Measurements from ENCODE around the gene LTBR. TPM values are rescaled to one million over a fixed set of nuclear protein-coding genes. Genes with fewer than 3 reads are reported as not detected.

The LTBR gene
- total and polyA plus RNA-seq, 2 experiments from 2014 or later: 42.4 to 79.8 TPM

DNA sequence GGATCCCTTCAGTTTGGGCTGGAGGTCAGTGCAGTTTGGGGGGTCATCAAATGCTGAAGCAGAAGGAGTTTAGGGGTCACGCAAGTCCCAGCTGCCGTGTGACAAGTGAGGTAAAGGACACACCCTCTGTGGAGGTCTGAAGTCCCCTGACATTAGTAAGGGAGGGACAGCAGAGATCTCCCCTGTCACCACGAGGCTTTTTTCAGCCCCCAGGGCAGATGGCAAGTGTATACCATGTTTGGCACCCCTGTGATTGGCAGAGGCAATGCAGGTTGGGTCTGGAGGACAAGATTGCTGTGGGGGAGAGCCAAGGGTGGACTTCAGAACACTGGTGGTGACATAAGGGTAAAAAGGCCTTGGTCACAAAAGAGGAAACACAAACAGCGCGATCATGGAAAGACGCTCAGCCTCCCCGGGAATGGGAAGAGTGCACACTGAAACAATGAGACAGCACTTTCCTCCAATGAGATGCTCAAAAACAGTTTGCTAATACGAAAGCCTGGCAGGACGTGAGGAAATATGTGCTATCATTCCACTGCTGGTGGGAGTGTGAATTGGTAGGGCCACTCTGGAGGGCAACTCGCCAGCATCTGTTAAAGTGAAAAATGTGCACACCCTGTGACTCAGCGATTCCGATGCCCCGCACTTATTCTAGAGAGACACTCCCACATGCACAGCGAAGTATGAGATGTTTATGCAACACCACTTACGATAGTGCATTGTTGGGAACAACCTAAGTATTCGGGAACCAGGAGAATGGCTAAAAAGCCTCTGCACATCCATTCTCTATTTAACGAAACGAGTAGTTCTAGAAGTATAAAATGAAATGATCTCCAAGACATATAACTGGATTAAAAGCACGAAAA is 46.4 kb downstream of the LTBR start:
- peak; percentile 77 for DNase-seq (ENCODE audit: low spot score)
- no peaks in the 10 kb centered on the region for H3K27me3 ChIP-seq
- 74% methylated on average over 19 of the region's 19 CpGs for WGBS (ENCODE audit: low lambda C conversion rate, missing lambda C conversion rate)
- no peak overlapping the region for H3K4me3 ChIP-seq
- H3K27ac ChIP-seq: peak overlapping the region; percentile 69
- no peaks in the 10 kb centered on the region for H4K20me1 ChIP-seq (ENCODE audit: insufficient read depth, poor library complexity, severe bottlenecking)
- no peak overlapping the region for H2AFZ ChIP-seq
- no peaks in the 10 kb centered on the region for H3K79me2 ChIP-seq
- no peak for TF ChIP-seq EZH2phosphoT487 (IDR thresholded peaks at IDR 0.05; ENCODE audit: low read depth, severe bottlenecking, unreplicated experiment)
- no peaks in the 10 kb centered on the region for H3K9me2 ChIP-seq (replicated peaks; ENCODE audit: insufficient read depth)
- no peaks in the 10 kb centered on the region for H3K9me3 ChIP-seq (ENCODE audit: low read depth)
- no peaks in the 10 kb centered on the region for H3K36me3 ChIP-seq (replicated peaks; ENCODE audit: insufficient read depth, low read depth)
- no peaks in the 10 kb centered on the region for H3K4me1 ChIP-seq (ENCODE audit: insufficient read depth)
- H3K4me2 ChIP-seq: peak overlapping the region; percentile 47

- H3K27ac ChIP-seq: no peak overlapping the region
- no peaks in the 10 kb centered on the region for H3K4me1 ChIP-seq (ENCODE audit: insufficient read depth)
- H3K36me3 ChIP-seq (replicated peaks; ENCODE audit: insufficient read depth, low read depth): no peaks in the 10 kb centered on the region
- no peaks in the 10 kb centered on the region for H3K9me3 ChIP-seq (ENCODE audit: low read depth)
- 70% methylated on average over 5 of the region's 5 CpGs for WGBS (ENCODE audit: low lambda C conversion rate, missing lambda C conversion rate)
- no peak overlapping the region for H3K4me2 ChIP-seq
- no peaks in the 10 kb centered on the region for H3K79me2 ChIP-seq
- DNase-seq (ENCODE audit: low spot score): no peak
- H2AFZ ChIP-seq: no peak overlapping the region
- H4K20me1 ChIP-seq (ENCODE audit: insufficient read depth, poor library complexity, severe bottlenecking): no peaks in the 10 kb centered on the region
- H3K4me3 ChIP-seq: no peak overlapping the region
- no peaks in the 10 kb centered on the region for H3K9me2 ChIP-seq (replicated peaks; ENCODE audit: insufficient read depth)
- no peaks in the 10 kb centered on the region for H3K27me3 ChIP-seq
- TF ChIP-seq EZH2 (IDR thresholded peaks at IDR 0.05; ENCODE audit: borderline replicate concordance): no peak
- no peak for TF ChIP-seq EZH2phosphoT487 (IDR thresholded peaks at IDR 0.05; ENCODE audit: low read depth, severe bottlenecking, unreplicated experiment)
- TF ChIP-seq, protein P1, sequence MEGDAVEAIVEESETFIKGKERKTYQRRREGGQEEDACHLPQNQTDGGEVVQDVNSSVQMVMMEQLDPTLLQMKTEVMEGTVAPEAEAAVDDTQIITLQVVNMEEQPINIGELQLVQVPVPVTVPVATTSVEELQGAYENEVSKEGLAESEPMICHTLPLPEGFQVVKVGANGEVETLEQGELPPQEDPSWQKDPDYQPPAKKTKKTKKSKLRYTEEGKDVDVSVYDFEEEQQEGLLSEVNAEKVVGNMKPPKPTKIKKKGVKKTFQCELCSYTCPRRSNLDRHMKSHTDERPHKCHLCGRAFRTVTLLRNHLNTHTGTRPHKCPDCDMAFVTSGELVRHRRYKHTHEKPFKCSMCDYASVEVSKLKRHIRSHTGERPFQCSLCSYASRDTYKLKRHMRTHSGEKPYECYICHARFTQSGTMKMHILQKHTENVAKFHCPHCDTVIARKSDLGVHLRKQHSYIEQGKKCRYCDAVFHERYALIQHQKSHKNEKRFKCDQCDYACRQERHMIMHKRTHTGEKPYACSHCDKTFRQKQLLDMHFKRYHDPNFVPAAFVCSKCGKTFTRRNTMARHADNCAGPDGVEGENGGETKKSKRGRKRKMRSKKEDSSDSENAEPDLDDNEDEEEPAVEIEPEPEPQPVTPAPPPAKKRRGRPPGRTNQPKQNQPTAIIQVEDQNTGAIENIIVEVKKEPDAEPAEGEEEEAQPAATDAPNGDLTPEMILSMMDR (IDR thresholded peaks at IDR 0.05; ENCODE audit: poor library complexity): no peak
These were observed 49.0 kb downstream of the LTBR start for GRCh38 chr12:6432991-6433390.

- no peaks in the 10 kb centered on the region for H3K79me2 ChIP-seq
- no peaks in the 10 kb centered on the region for H3K9me2 ChIP-seq (replicated peaks; ENCODE audit: insufficient read depth)
- no peaks in the 10 kb centered on the region for H3K27me3 ChIP-seq
- no peaks in the 10 kb centered on the region for H3K36me3 ChIP-seq (replicated peaks; ENCODE audit: insufficient read depth, low read depth)
- 81% methylated on average over 17 of the region's 17 CpGs for WGBS (ENCODE audit: low lambda C conversion rate, missing lambda C conversion rate)
- no peak overlapping the region for H2AFZ ChIP-seq
- no peaks in the 10 kb centered on the region for H3K4me1 ChIP-seq (ENCODE audit: insufficient read depth)
- H3K9me3 ChIP-seq (ENCODE audit: low read depth): no peaks in the 10 kb centered on the region
- no peak overlapping the region for H3K27ac ChIP-seq
- H3K4me2 ChIP-seq: no peak overlapping the region
- H4K20me1 ChIP-seq (ENCODE audit: insufficient read depth, poor library complexity, severe bottlenecking): no peaks in the 10 kb centered on the region
- TF ChIP-seq EZH2 (IDR thresholded peaks at IDR 0.05; ENCODE audit: borderline replicate concordance) (no peak), EZH2phosphoT487 (IDR thresholded peaks at IDR 0.05; ENCODE audit: low read depth, severe bottlenecking, unreplicated experiment) (no peak)
- TF ChIP-seq, protein P1 (IDR thresholded peaks at IDR 0.05; ENCODE audit: poor library complexity): no peak
- DNase-seq (ENCODE audit: low spot score): no peak
- no peak overlapping the region for H3K4me3 ChIP-seq
These were observed 50.5 kb downstream of the LTBR start for GRCh38 chr12:6434205-6435140.
